ENCODE measurements around the gene FGF14.

FGF14 gene

GRCh38 chr13:101919541-101920181 is 482.2 kb downstream of the FGF14 start:
- Histone ChIP-seq H3K27ac (no peak overlapping the region), H2AFZ (no peak overlapping the region), H3K4me1 (no peaks in the 10 kb centered on the region), H3K4me3 (ENCODE audit: low read depth, low read length) (no peak overlapping the region), H3K79me2 (no peaks in the 10 kb centered on the region), H3K4me2 (ENCODE audit: low read length) (no peak overlapping the region), H3K9me3 (ENCODE audit: control insufficient read depth, low read length) (no peaks in the 10 kb centered on the region), H3K27me3 (ENCODE audit: control insufficient read depth, insufficient read depth, low read length) (no peaks in the 10 kb centered on the region), H3K36me3 (ENCODE audit: control insufficient read depth, insufficient read depth, low read length) (no peaks in the 10 kb centered on the region), H3K9ac (no peak overlapping the region)
- TF ChIP-seq CTCF (IDR thresholded peaks at IDR 0.05), result no peak

GRCh38 chr13:101917833-101918661 is 483.8 kb downstream of the FGF14 start:
- H3K9me3 ChIP-seq (ENCODE audit: control insufficient read depth, low read length), result no peaks in the 10 kb centered on the region
- TF ChIP-seq CTCF (IDR thresholded peaks at IDR 0.05), result no peak
- no peaks in the 10 kb centered on the region for H3K27me3 ChIP-seq (ENCODE audit: control insufficient read depth, insufficient read depth, low read length)
- no peak overlapping the region for H3K4me3 ChIP-seq (ENCODE audit: low read depth, low read length)
- H3K4me2 ChIP-seq (ENCODE audit: low read length), result no peak overlapping the region
- no peaks in the 10 kb centered on the region for H3K79me2 ChIP-seq
- H3K36me3 ChIP-seq (ENCODE audit: control insufficient read depth, insufficient read depth, low read length), result no peaks in the 10 kb centered on the region
- no peak overlapping the region for H3K27ac ChIP-seq
- H2AFZ ChIP-seq, result no peak overlapping the region
- no peaks in the 10 kb centered on the region for H3K4me1 ChIP-seq
- H3K9ac ChIP-seq, result no peak overlapping the region

- H3K27me3 ChIP-seq (ENCODE audit: control insufficient read depth, insufficient read depth, low read length), result no peaks in the 10 kb centered on the region
- TF ChIP-seq CTCF (IDR thresholded peaks at IDR 0.05), result no peak
- H3K9me3 ChIP-seq (ENCODE audit: control insufficient read depth, low read length), result no peaks in the 10 kb centered on the region
- no peaks in the 10 kb centered on the region for H3K4me1 ChIP-seq
- no peak overlapping the region for H3K9ac ChIP-seq
- no peak overlapping the region for H3K4me3 ChIP-seq (ENCODE audit: low read depth, low read length)
- H3K27ac ChIP-seq, result no peak overlapping the region
- no peaks in the 10 kb centered on the region for H3K79me2 ChIP-seq
- no peaks in the 10 kb centered on the region for H3K36me3 ChIP-seq (ENCODE audit: control insufficient read depth, insufficient read depth, low read length)
- H2AFZ ChIP-seq, result no peak overlapping the region
- H3K4me2 ChIP-seq (ENCODE audit: low read length), result no peak overlapping the region
Observed at GRCh38 chr13:101917475-101917810, 484.4 kb downstream of the FGF14 start.

GRCh38 chr13:101916775-101917474 is 484.9 kb downstream of the FGF14 start:
- no peak for TF ChIP-seq CTCF (IDR thresholded peaks at IDR 0.05)

More at GRCh38 chr13:101916775-101917474, 484.9 kb downstream of the FGF14 start:
- Histone ChIP-seq H3K4me3 (ENCODE audit: low read depth, low read length) (no peak overlapping the region), H3K79me2 (no peaks in the 10 kb centered on the region), H3K36me3 (ENCODE audit: control insufficient read depth, insufficient read depth, low read length) (no peaks in the 10 kb centered on the region), H2AFZ (no peak overlapping the region), H3K4me2 (ENCODE audit: low read length) (peak overlapping the region; percentile 31), H3K27ac (no peak overlapping the region), H3K27me3 (ENCODE audit: control insufficient read depth, insufficient read depth, low read length) (no peaks in the 10 kb centered on the region), H3K9me3 (ENCODE audit: control insufficient read depth, low read length) (no peaks in the 10 kb centered on the region), H3K4me1 (no peaks in the 10 kb centered on the region), H3K9ac (no peak overlapping the region)
